Activated B cell treated with CpG ODN at 0.5 μM for 24 hours (primary cell): ENCODE measurements around the gene L3MBTL3. TPM values are rescaled to one million over a fixed set of nuclear protein-coding genes. Genes with fewer than 3 reads are reported as not detected.

ENCODE experiments used
- ATAC-seq: fragments of 200-7000 bp; cut with Tn5 transposase; one replicate; pipeline ENCODE4 v1.10.0; 2021; ENCODE audit warnings: low read depth, mild to moderate bottlenecking, moderate library complexity
- CTCF ChIA-PET: fragments of 350-600 bp; sonication (Branson Sonifier 250); formaldehyde crosslinking; loops from one replicate; lab custom pipeline; 2021; ENCODE audit warnings: antibody characterized with exemption; lab: Charles Lee
- POLR2A ChIA-PET: fragments of 350-600 bp; sonication (Branson Sonifier 250); formaldehyde crosslinking; loops from one replicate; lab custom pipeline; 2021; ENCODE audit warnings: antibody characterized with exemption; lab: Charles Lee
- DNase-seq: peaks from one replicate; pipeline ENCODE4 v3.0.0; 2022
- H3K27ac Mint-ChIP-seq: one replicate; pipeline ENCODE4 v1.8.0; 2020; ENCODE audit warnings: mixed read lengths
- H3K27me3 Mint-ChIP-seq: one replicate; pipeline ENCODE4 v1.8.0; 2021; ENCODE audit warnings: mixed read lengths
- H3K36me3 Mint-ChIP-seq: one replicate; pipeline ENCODE4 v1.8.0; 2021; ENCODE audit warnings: low read depth, mixed read lengths
- H3K4me1 Mint-ChIP-seq: one replicate; pipeline ENCODE4 v1.8.0; 2021; ENCODE audit warnings: mixed read lengths
- H3K4me3 Mint-ChIP-seq: one replicate; pipeline ENCODE4 v1.8.0; 2020; ENCODE audit warnings: mild to moderate bottlenecking, mixed read lengths
- H3K9me3 Mint-ChIP-seq: one replicate; pipeline ENCODE4 v1.8.0; 2020; ENCODE audit warnings: mixed read lengths
- intact Hi-C: fragments of 100-400 bp; cut with micrococcal nuclease; formaldehyde crosslinking; loops from one replicate; pipeline ENCODE4 v1.15.1; 2024
- total RNA-seq: library from RNA; stranded (reverse); gene quantifications from 2 replicates; pipeline ENCODE4 v1.2.3, GENCODE V29; 2022
- TF ChIP-seq, protein P1 (sequence below): fragments of 200-600 bp; IDR thresholded peaks from one replicate; pipeline ENCODE4 v1.8.0; 2022; ENCODE audit warnings: antibody characterized with exemption, mild to moderate bottlenecking

L3MBTL3 gene
- total RNA-seq, result 28.0 and 30.4 TPM in 2 replicates

GRCh38 chr6:130018292-130018743 lies at the start of gene L3MBTL3:
L3MBTL3 (plus strand) TSS chr6:130018581; CDS start chr6:130042700, 24,119 bp downstream.
- H3K4me3 Mint-ChIP-seq, result peak within 1 kb of the TSS; percentile 100
- H3K4me1 Mint-ChIP-seq, result peaks cover 19% of the 10 kb centered on the region
- intact Hi-C loops, result loop anchor here (1.0 to 5.0 kb wide), 2 partner anchors 10 to 626 kb away; no protein-coding TSS in a partner anchor
- CTCF ChIA-PET, result interaction anchor here (0.6 to 0.9 kb wide), 2 partner anchors 82 to 649 kb away, joined by 3 to 4 read pairs; no protein-coding TSS in a partner anchor
- TF ChIP-seq, protein P1, sequence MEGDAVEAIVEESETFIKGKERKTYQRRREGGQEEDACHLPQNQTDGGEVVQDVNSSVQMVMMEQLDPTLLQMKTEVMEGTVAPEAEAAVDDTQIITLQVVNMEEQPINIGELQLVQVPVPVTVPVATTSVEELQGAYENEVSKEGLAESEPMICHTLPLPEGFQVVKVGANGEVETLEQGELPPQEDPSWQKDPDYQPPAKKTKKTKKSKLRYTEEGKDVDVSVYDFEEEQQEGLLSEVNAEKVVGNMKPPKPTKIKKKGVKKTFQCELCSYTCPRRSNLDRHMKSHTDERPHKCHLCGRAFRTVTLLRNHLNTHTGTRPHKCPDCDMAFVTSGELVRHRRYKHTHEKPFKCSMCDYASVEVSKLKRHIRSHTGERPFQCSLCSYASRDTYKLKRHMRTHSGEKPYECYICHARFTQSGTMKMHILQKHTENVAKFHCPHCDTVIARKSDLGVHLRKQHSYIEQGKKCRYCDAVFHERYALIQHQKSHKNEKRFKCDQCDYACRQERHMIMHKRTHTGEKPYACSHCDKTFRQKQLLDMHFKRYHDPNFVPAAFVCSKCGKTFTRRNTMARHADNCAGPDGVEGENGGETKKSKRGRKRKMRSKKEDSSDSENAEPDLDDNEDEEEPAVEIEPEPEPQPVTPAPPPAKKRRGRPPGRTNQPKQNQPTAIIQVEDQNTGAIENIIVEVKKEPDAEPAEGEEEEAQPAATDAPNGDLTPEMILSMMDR, result no peak
- H3K36me3 Mint-ChIP-seq, result peaks cover 17% of the 10 kb centered on the region
- H3K27me3 Mint-ChIP-seq, result no peaks in the 10 kb centered on the region
- H3K9me3 Mint-ChIP-seq, result no peaks in the 10 kb centered on the region
- POLR2A ChIA-PET, result interaction anchor here (0.5 to 3.4 kb wide), 3 partner anchors 12 to 420 kb away, joined by 3 to 23 read pairs (median 5); no protein-coding TSS in a partner anchor
- peak; percentile 82 for DNase-seq
- peak; percentile 67 for ATAC-seq
- peak within 1 kb of the TSS; percentile 100 for H3K27ac Mint-ChIP-seq

- H3K36me3 Mint-ChIP-seq, result no peaks in the 10 kb centered on the region
- no peak overlapping the region for H3K27ac Mint-ChIP-seq
- ChIA-PET CTCF (no interaction called here), POLR2A (no interaction called here)
- no peak for DNase-seq
- intact Hi-C loops, result no loop called here
- TF ChIP-seq, protein P1, result no peak
- H3K4me1 Mint-ChIP-seq, result no peaks in the 10 kb centered on the region
- ATAC-seq, result no peak
- H3K4me3 Mint-ChIP-seq, result no peak overlapping the region
- peaks cover 6% of the 10 kb centered on the region for H3K9me3 Mint-ChIP-seq
- peaks cover 12% of the 10 kb centered on the region for H3K27me3 Mint-ChIP-seq
Measured at GRCh38 chr6:129969064-129969463, 49.3 kb upstream of the L3MBTL3 start.

- Mint-ChIP-seq H3K27ac (no peak overlapping the region), H3K27me3 (peaks cover 3% of the 10 kb centered on the region), H3K4me1 (no peaks in the 10 kb centered on the region), H3K9me3 (peaks cover 10% of the 10 kb centered on the region), H3K36me3 (peaks cover 5% of the 10 kb centered on the region), H3K4me3 (no peak overlapping the region)
- TF ChIP-seq, protein P1, result no peak
- ATAC-seq (no peak), DNase-seq (no peak)
- CTCF ChIA-PET, result no interaction called here
- intact Hi-C loops, result no loop called here
- POLR2A ChIA-PET, result no interaction called here
Measured at GRCh38 chr6:129976110-129976509, 42.3 kb upstream of the L3MBTL3 start.

- intact Hi-C loops, result no loop called here
- no peak overlapping the region for H3K4me3 Mint-ChIP-seq
- POLR2A ChIA-PET, result no interaction called here
- ATAC-seq (no peak), DNase-seq (no peak)
- no peaks in the 10 kb centered on the region for H3K4me1 Mint-ChIP-seq
- peaks cover 5% of the 10 kb centered on the region for H3K36me3 Mint-ChIP-seq
- H3K27ac Mint-ChIP-seq, result no peak overlapping the region
- CTCF ChIA-PET, result no interaction called here
- H3K9me3 Mint-ChIP-seq, result peaks cover 10% of the 10 kb centered on the region
- TF ChIP-seq, protein P1, result no peak
- peaks cover 3% of the 10 kb centered on the region for H3K27me3 Mint-ChIP-seq
Measured at GRCh38 chr6:129978148-129978916, 40.0 kb upstream of the L3MBTL3 start.

- TF ChIP-seq, protein P1, result no peak
- intact Hi-C loops, result no loop called here
- ChIA-PET POLR2A (no interaction called here), CTCF (no interaction called here)
- H3K36me3 Mint-ChIP-seq, result peaks cover 5% of the 10 kb centered on the region
- no peak overlapping the region for H3K27ac Mint-ChIP-seq
- H3K9me3 Mint-ChIP-seq, result peaks cover 10% of the 10 kb centered on the region
- no peak overlapping the region for H3K4me3 Mint-ChIP-seq
- DNase-seq (no peak), ATAC-seq (no peak)
- no peaks in the 10 kb centered on the region for H3K4me1 Mint-ChIP-seq
- H3K27me3 Mint-ChIP-seq, result peaks cover 3% of the 10 kb centered on the region
Measured at GRCh38 chr6:129980821-129981220, 37.6 kb upstream of the L3MBTL3 start.
